ENCODE data around the gene NLGN2. TPM values are rescaled to one million over a fixed set of nuclear protein-coding genes. Genes with fewer than 3 reads are reported as not detected.

Gene NLGN2
- total RNA-seq, 1 donor from 2014 or later = 97.5 TPM

GRCh38 chr17:7388856-7389255 is 18.8 kb upstream of the NLGN2 start:
- peaks cover 6% of the 10 kb centered on the region for H3K4me1 Mint-ChIP-seq
- DNase-seq (ENCODE audit: low spot score in 2 of 2, unreplicated experiment in 2 of 2) = no peak
- H3K9me3 Mint-ChIP-seq = no peaks in the 10 kb centered on the region
- peaks cover 18% of the 10 kb centered on the region for H3K36me3 Mint-ChIP-seq
- TF ChIP-seq CTCF (IDR thresholded peaks at IDR 0.05; ENCODE audit: unreplicated experiment) = no peak
- H3K27me3 Mint-ChIP-seq (ENCODE audit: low read depth) = peaks cover 4% of the 10 kb centered on the region
- no peak overlapping the region for H3K27ac Mint-ChIP-seq
- no peak overlapping the region for H3K4me3 Mint-ChIP-seq

- H3K36me3 Mint-ChIP-seq = peaks cover 16% of the 10 kb centered on the region
- no peak overlapping the region for H3K27ac Mint-ChIP-seq
- no peak overlapping the region for H3K4me3 Mint-ChIP-seq
- no peaks in the 10 kb centered on the region for H3K9me3 Mint-ChIP-seq
- DNase-seq (ENCODE audit: low spot score in 2 of 2, unreplicated experiment in 2 of 2) = no peak
- H3K27me3 Mint-ChIP-seq (ENCODE audit: low read depth) = no peaks in the 10 kb centered on the region
- H3K4me1 Mint-ChIP-seq = peaks cover 12% of the 10 kb centered on the region
- TF ChIP-seq CTCF (IDR thresholded peaks at IDR 0.05; ENCODE audit: unreplicated experiment) = no peak
Measured at GRCh38 chr17:7389924-7390910, 17.4 kb upstream of the NLGN2 start.

GRCh38 chr17:7391307-7391706 is 16.3 kb upstream of the NLGN2 start:
- no peak for TF ChIP-seq CTCF (IDR thresholded peaks at IDR 0.05; ENCODE audit: unreplicated experiment)
- H3K4me1 Mint-ChIP-seq = peaks cover 12% of the 10 kb centered on the region
- H3K27me3 Mint-ChIP-seq (ENCODE audit: low read depth) = no peaks in the 10 kb centered on the region
- no peak for DNase-seq (ENCODE audit: low spot score in 2 of 2, unreplicated experiment in 2 of 2)
- H3K36me3 Mint-ChIP-seq = peaks cover 16% of the 10 kb centered on the region
- H3K27ac Mint-ChIP-seq = no peak overlapping the region
- no peak overlapping the region for H3K4me3 Mint-ChIP-seq
- H3K9me3 Mint-ChIP-seq = no peaks in the 10 kb centered on the region

- Mint-ChIP-seq H3K27me3 (ENCODE audit: low read depth) (no peaks in the 10 kb centered on the region), H3K36me3 (peaks cover 16% of the 10 kb centered on the region), H3K4me1 (peaks cover 12% of the 10 kb centered on the region), H3K4me3 (peak overlapping the region; percentile 90), H3K9me3 (no peaks in the 10 kb centered on the region), H3K27ac (peak overlapping the region; percentile 66)
- DNase-seq (ENCODE audit: low spot score in 2 of 2, unreplicated experiment in 2 of 2) = no peak
- no peak for TF ChIP-seq CTCF (IDR thresholded peaks at IDR 0.05; ENCODE audit: unreplicated experiment)
Measured at GRCh38 chr17:7392696-7393612, 14.7 kb upstream of the NLGN2 start.

GRCh38 chr17:7393613-7394451 is 13.8 kb upstream of the NLGN2 start:
- Mint-ChIP-seq H3K9me3 (no peaks in the 10 kb centered on the region), H3K4me3 (peak overlapping the region; percentile 90), H3K27ac (peak overlapping the region; percentile 88), H3K27me3 (ENCODE audit: low read depth) (no peaks in the 10 kb centered on the region), H3K4me1 (peaks cover 12% of the 10 kb centered on the region), H3K36me3 (peaks cover 16% of the 10 kb centered on the region)
- no peak for DNase-seq (ENCODE audit: low spot score in 2 of 2, unreplicated experiment in 2 of 2)
- no peak for TF ChIP-seq CTCF (IDR thresholded peaks at IDR 0.05; ENCODE audit: unreplicated experiment)
